H9 (cell line): ENCODE measurements around the gene MAPK11. TPM values are rescaled to one million over a fixed set of nuclear protein-coding genes. Genes with fewer than 3 reads are reported as not detected.

Experiments
- DNase-seq: peaks from one replicate; pipeline ENCODE4 v3.0.0-alpha.2; 2017
- H2AFZ ChIP-seq: one replicate; pipeline ENCODE4 v1.6.1; 2013; ENCODE audit warnings: mild to moderate bottlenecking, low read length, control low read depth, moderate library complexity
- H2AK5ac ChIP-seq: 2 replicates; pipeline ENCODE4 v1.6.1; 2013; ENCODE audit warnings: low read length, control low read depth, mixed read lengths; ENCODE audit not compliant: insufficient read length
- H2BK120ac ChIP-seq: one replicate; pipeline ENCODE4 v1.6.1; 2013; ENCODE audit warnings: low read depth, mild to moderate bottlenecking, low read length, control low read depth, inconsistent platforms; ENCODE audit not compliant: poor library complexity, severe bottlenecking
- H2BK12ac ChIP-seq: 2 replicates; pipeline ENCODE4 v1.6.1; 2013; ENCODE audit warnings: low read length, control low read depth, mixed read lengths, low read depth; ENCODE audit not compliant: insufficient read length
- H2BK15ac ChIP-seq: 2 replicates; pipeline ENCODE4 v1.6.1; 2013; ENCODE audit warnings: low read depth, low read length, control low read depth
- H2BK20ac ChIP-seq: one replicate; pipeline ENCODE4 v1.6.1; 2013; ENCODE audit warnings: low read depth, mild to moderate bottlenecking, low read length, control low read depth, inconsistent platforms; ENCODE audit not compliant: poor library complexity, severe bottlenecking
- H2BK5ac ChIP-seq: 2 replicates; pipeline ENCODE4 v1.6.1; 2013; ENCODE audit warnings: low read length, control low read depth, mixed read lengths; ENCODE audit not compliant: insufficient read length
- H3K14ac ChIP-seq: 2 replicates; pipeline ENCODE4 v1.6.1; 2013; ENCODE audit warnings: low read length, control low read depth; ENCODE audit not compliant: insufficient read depth
- H3K18ac ChIP-seq: 2 replicates; pipeline ENCODE4 v1.6.1; 2013; ENCODE audit warnings: low read depth, mild to moderate bottlenecking, mixed read lengths, low read length, control low read depth; ENCODE audit not compliant: insufficient read length
- H3K23ac ChIP-seq: 2 replicates; pipeline ENCODE4 v1.6.1; 2013; ENCODE audit warnings: low read length, control low read depth, mixed read lengths, low read depth; ENCODE audit not compliant: insufficient read length
- H3K23me2 ChIP-seq: 2 replicates; pipeline ENCODE4 v1.6.1; 2013; ENCODE audit warnings: low read depth, mild to moderate bottlenecking, mixed read lengths, low read length, control low read depth; ENCODE audit not compliant: insufficient read length, poor library complexity, severe bottlenecking
- H3K27ac ChIP-seq: 2 replicates; pipeline ENCODE4 v1.5.1; 2013; ENCODE audit warnings: low read length, control low read depth, mixed read lengths, low read depth; ENCODE audit not compliant: insufficient read length
- H3K27me3 ChIP-seq: 2 replicates; pipeline ENCODE4 v1.6.1; 2013; ENCODE audit warnings: low read length, control low read depth, inconsistent platforms; ENCODE audit not compliant: insufficient read depth
- H3K4ac ChIP-seq: 2 replicates; pipeline ENCODE4 v1.6.1; 2013; ENCODE audit warnings: low read depth, mild to moderate bottlenecking, control low read depth, inconsistent platforms, low read length, moderate library complexity
- H3K4me1 ChIP-seq: 2 replicates; pipeline ENCODE4 v1.6.1; 2013; ENCODE audit warnings: low read length, control low read depth, inconsistent platforms; ENCODE audit not compliant: insufficient read depth
- H3K4me2 ChIP-seq: 2 replicates; pipeline ENCODE4 v1.6.1; 2013; ENCODE audit warnings: low read length, control low read depth, mixed read lengths; ENCODE audit not compliant: insufficient read length, insufficient read depth
- H3K56ac ChIP-seq: 2 replicates; pipeline ENCODE4 v1.6.1; 2013; ENCODE audit warnings: low read depth, mild to moderate bottlenecking, mixed read lengths, low read length, control low read depth; ENCODE audit not compliant: insufficient read length
- H3K79me1 ChIP-seq: 2 replicates; pipeline ENCODE4 v1.6.1; 2013; ENCODE audit warnings: low read depth, mild to moderate bottlenecking, moderate library complexity, low read length, control low read depth, inconsistent platforms; ENCODE audit not compliant: insufficient read depth, poor library complexity, severe bottlenecking
- H3K79me2 ChIP-seq: 2 replicates; pipeline ENCODE4 v1.6.1; 2013; ENCODE audit warnings: low read length, control low read depth, inconsistent platforms; ENCODE audit not compliant: insufficient read depth
- H3K9ac ChIP-seq: 2 replicates; pipeline ENCODE4 v1.6.1; 2013; ENCODE audit warnings: low read length, control low read depth, mixed read lengths; ENCODE audit not compliant: insufficient read length; ENCODE audit errors: extremely low read depth
- H3K9me3 ChIP-seq: one replicate; pipeline ENCODE4 v1.6.1; 2013; ENCODE audit warnings: low read depth, low read length, inconsistent platforms; ENCODE audit not compliant: control insufficient read depth
- H3T11ph ChIP-seq: one replicate; pipeline ENCODE4 v1.6.1; 2013; ENCODE audit warnings: mild to moderate bottlenecking, low read length, control low read depth, inconsistent platforms
- H4K20me1 ChIP-seq: one replicate; pipeline ENCODE4 v1.6.1; 2013; ENCODE audit not compliant: control insufficient read depth, insufficient read length, insufficient read depth
- H4K5ac ChIP-seq: 2 replicates; pipeline ENCODE4 v1.6.1; 2013; ENCODE audit warnings: low read depth, mild to moderate bottlenecking, mixed read lengths, low read length, control low read depth; ENCODE audit not compliant: insufficient read length
- H4K8ac ChIP-seq: replicated peaks from 2 replicates; pipeline ENCODE4 v1.6.1; 2013; ENCODE audit warnings: low read length, control low read depth, mixed read lengths, low read depth; ENCODE audit not compliant: insufficient read length
- H4K91ac ChIP-seq: 2 replicates; pipeline ENCODE4 v1.6.1; 2013; ENCODE audit warnings: low read depth, mild to moderate bottlenecking, moderate library complexity, mixed read lengths, low read length, control low read depth; ENCODE audit not compliant: insufficient read length
- H3K27ac Mint-ChIP-seq, 3 experiments: 2 replicates in 2 of 3; 3 replicates in 1 of 3; pipeline ENCODE4 v1.8.0; 2020 to 2021; ENCODE audit warnings: mixed read lengths in 3 of 3, mild to moderate bottlenecking in 1 of 3, moderate library complexity in 1 of 3
- H3K27me3 Mint-ChIP-seq: 2 replicates; pipeline ENCODE4 v1.8.0; 2021; ENCODE audit warnings: low read depth, mild to moderate bottlenecking, moderate library complexity, mixed read lengths
- H3K36me3 Mint-ChIP-seq, 3 experiments: 2 replicates in 2 of 3; 3 replicates in 1 of 3; pipeline ENCODE4 v1.8.0; 2020 to 2021; ENCODE audit warnings: low read depth in 3 of 3, mixed read lengths in 3 of 3; ENCODE audit not compliant: insufficient read depth in 1 of 3
- H3K4me1 Mint-ChIP-seq, 2 experiments: 2 replicates each; pipeline ENCODE4 v1.8.0; 2020; ENCODE audit warnings: mixed read lengths in 2 of 2
- H3K4me3 Mint-ChIP-seq, 2 experiments: 2 replicates in 1 of 2; 3 replicates in 1 of 2; pipeline ENCODE4 v1.8.0; 2020 to 2021; ENCODE audit warnings: mild to moderate bottlenecking in 2 of 2, mixed read lengths in 2 of 2, moderate library complexity in 1 of 2
- H3K9me3 Mint-ChIP-seq, 2 experiments: 2 replicates in 1 of 2; 3 replicates in 1 of 2; pipeline ENCODE4 v1.8.0; 2020; ENCODE audit warnings: mild to moderate bottlenecking in 2 of 2, mixed read lengths in 2 of 2, moderate library complexity in 1 of 2
- WGBS: extraction: QIAGEN DNeasy Blood & Tissue Kit; methylation state at CpG from one replicate; pipeline ENCODE4 v1.1.7; 2013; ENCODE audit warnings: missing lambda C conversion rate, low lambda C conversion rate, mixed read lengths; ENCODE audit not compliant: insufficient read length; ENCODE audit errors: extremely low coverage; 5-methylcytosine and 5-hydroxymethylcytosine counted together
- total RNA-seq: library from RNA; stranded (reverse); gene quantifications from 2 replicates; pipeline ENCODE4 v1.2.1, GENCODE V29; 2021
- TF ChIP-seq, protein P1 (sequence below): fragments of 200-600 bp; sonication (generic); conservative IDR thresholded peaks from 3 replicates; pipeline ENCODE4 v1.8.0; 2021; ENCODE audit warnings: antibody characterized with exemption, mild to moderate bottlenecking

Gene MAPK11
- total RNA-seq, 1 experiment from 2014 or later = 1.5 TPM

DNA sequence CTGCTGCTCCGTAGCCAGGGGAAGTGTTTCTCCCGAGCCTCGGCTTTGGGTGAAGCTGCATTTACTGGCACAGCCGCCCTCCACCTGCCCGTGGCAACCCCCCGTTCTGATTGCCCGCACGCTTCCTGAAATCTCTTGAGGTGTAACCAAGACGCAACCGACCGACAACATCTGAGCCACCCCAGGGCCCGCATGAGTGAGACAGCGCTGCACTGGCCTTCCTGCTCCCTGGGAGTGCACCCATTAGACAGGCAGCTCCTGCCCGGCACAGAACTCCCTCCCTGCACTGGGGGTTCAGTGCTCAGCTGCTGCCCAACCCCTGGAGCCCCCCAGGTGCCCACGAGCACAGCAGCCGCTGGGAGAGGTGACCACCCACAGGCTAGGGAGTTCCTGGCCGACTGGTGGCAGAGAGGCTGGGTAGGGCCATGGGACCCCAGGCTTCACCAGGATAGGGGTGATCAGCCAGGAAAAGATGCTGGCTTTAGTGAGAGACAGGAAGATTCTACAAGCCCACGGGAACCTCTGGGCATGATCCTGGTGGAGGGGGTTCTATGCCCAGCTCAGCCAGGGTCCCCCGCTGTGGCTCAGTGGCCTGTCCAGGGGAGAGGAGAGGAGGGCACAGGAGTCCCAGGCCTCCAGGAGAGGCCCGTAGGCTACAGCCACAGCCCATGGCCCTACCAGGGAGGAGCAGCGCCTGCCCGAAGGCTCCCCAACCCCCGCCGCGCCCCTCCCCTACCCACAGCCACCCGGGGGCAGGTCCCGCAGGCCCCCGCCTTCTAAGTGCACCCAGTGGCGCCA, 22.7 kb upstream of the MAPK11 start:
- H3K9me3 Mint-ChIP-seq = no peaks in the 10 kb centered on the region; a peak in 1 of 5 replicates
- H3K23ac ChIP-seq = no peak overlapping the region
- H2BK5ac ChIP-seq = no peak overlapping the region
- peaks cover 3% of the 10 kb centered on the region; the same call in 1 of the 2 replicates for H3K79me2 ChIP-seq
- H2BK120ac ChIP-seq = no peak overlapping the region
- no peak overlapping the region for H2AFZ ChIP-seq
- no peaks in the 10 kb centered on the region for H3K27me3 Mint-ChIP-seq
- H3K4ac ChIP-seq = peak overlapping the region; percentile 64; the same call in 1 of the 2 replicates
- H4K5ac ChIP-seq = no peak overlapping the region
- no peaks in the 10 kb centered on the region for H3K27me3 ChIP-seq
- H2AK5ac ChIP-seq = no peak overlapping the region
- H3K27ac ChIP-seq = no peak overlapping the region
- no peaks in the 10 kb centered on the region for H3K9me3 ChIP-seq
- H4K91ac ChIP-seq = no peak overlapping the region
- no CpG with 5 or more reads among the region's 29 CpGs for WGBS
- H3T11ph ChIP-seq = no peak overlapping the region
- H3K27ac Mint-ChIP-seq = peak overlapping the region; percentile 56 to 96 (median 85)
- no peak overlapping the region for H3K56ac ChIP-seq
- H4K8ac ChIP-seq = no peak overlapping the region
- no peaks in the 10 kb centered on the region for H4K20me1 ChIP-seq
- H3K4me1 ChIP-seq = no peaks in the 10 kb centered on the region
- H3K9ac ChIP-seq = no peak overlapping the region
- H2BK12ac ChIP-seq = no peak overlapping the region
- peak overlapping the region; percentile 16 for H3K18ac ChIP-seq
- peak overlapping the region; percentile 40 to 67 for H3K4me3 Mint-ChIP-seq
- 0 out of 2 replicates have a peak overlapping the region, but pooled peaks have one; percentile 84 for H3K14ac ChIP-seq
- peaks cover 5 to 15% (median 15%) of the 10 kb centered on the region in 3 experiments; a peak in 6 of 7 replicates for H3K36me3 Mint-ChIP-seq
- TF ChIP-seq, protein P1, sequence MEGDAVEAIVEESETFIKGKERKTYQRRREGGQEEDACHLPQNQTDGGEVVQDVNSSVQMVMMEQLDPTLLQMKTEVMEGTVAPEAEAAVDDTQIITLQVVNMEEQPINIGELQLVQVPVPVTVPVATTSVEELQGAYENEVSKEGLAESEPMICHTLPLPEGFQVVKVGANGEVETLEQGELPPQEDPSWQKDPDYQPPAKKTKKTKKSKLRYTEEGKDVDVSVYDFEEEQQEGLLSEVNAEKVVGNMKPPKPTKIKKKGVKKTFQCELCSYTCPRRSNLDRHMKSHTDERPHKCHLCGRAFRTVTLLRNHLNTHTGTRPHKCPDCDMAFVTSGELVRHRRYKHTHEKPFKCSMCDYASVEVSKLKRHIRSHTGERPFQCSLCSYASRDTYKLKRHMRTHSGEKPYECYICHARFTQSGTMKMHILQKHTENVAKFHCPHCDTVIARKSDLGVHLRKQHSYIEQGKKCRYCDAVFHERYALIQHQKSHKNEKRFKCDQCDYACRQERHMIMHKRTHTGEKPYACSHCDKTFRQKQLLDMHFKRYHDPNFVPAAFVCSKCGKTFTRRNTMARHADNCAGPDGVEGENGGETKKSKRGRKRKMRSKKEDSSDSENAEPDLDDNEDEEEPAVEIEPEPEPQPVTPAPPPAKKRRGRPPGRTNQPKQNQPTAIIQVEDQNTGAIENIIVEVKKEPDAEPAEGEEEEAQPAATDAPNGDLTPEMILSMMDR = no peak
- peak overlapping the region; percentile 12 for H3K4me2 ChIP-seq
- H2BK20ac ChIP-seq = no peak overlapping the region
- H2BK15ac ChIP-seq = no peak overlapping the region
- peaks cover 15 to 25% of the 10 kb centered on the region in 2 experiments for H3K4me1 Mint-ChIP-seq
- DNase-seq = no peak
- H3K79me1 ChIP-seq = peaks cover 2% of the 10 kb centered on the region
- H3K23me2 ChIP-seq = no peaks in the 10 kb centered on the region
